Epithelial cell of alveolus of lung (primary cell): ENCODE data around the gene RHBDL1. TPM values are rescaled to one million over a fixed set of nuclear protein-coding genes. Genes with fewer than 3 reads are reported as not detected.

Experiments
- total RNA-seq: library from RNA; depleted of rRNA; stranded (reverse); fragments of >200 nt; gene quantifications from 2 replicates; pipeline ENCODE4 v1.2.1, GENCODE V29; 2015

The RHBDL1 gene
- total RNA-seq, 1 donor from 2014 or later, result 0.78 TPM

Other genes with a start within 250 kb of the RHBDL1 start
- gene CAPN15, start 148.0 kb upstream of the RHBDL1 start, total RNA-seq, result 37.4 and 47.7 TPM in 2 replicates
- gene PRR35, start 115.3 kb upstream of the RHBDL1 start, total RNA-seq, result not detected in 2 replicates
- 2.2 and 13.1 TPM in 2 replicates for gene NHLRC4, start 108.7 kb upstream of the RHBDL1 start, total RNA-seq
- gene PIGQ, start 105.7 kb upstream of the RHBDL1 start, total RNA-seq, result 38.7 and 40.2 TPM in 2 replicates
- 14.5 and 15.1 TPM in 2 replicates for gene RAB40C, start 85.6 kb upstream of the RHBDL1 start, total RNA-seq
- gene WFIKKN1, start 44.7 kb upstream of the RHBDL1 start, total RNA-seq, result 0.13 and 2.6 TPM in 2 replicates
- 169 and 173 TPM in 2 replicates for gene METTL26, start 39.4 kb upstream of the RHBDL1 start, total RNA-seq
- gene MCRIP2, start 33.8 kb upstream of the RHBDL1 start, total RNA-seq, result 10.8 and 20.2 TPM in 2 replicates
- gene WDR90, start 26.3 kb upstream of the RHBDL1 start, total RNA-seq, result 7.1 and 19.2 TPM in 2 replicates
- 41.0 and 52.7 TPM in 2 replicates for gene RHOT2, start 7.5 kb upstream of the RHBDL1 start, total RNA-seq
- 93.3 and 150 TPM in 2 replicates for gene STUB1, start 4.7 kb downstream of the RHBDL1 start, total RNA-seq
- 65.6 and 101 TPM in 2 replicates for gene JMJD8, start 8.7 kb downstream of the RHBDL1 start, total RNA-seq
- gene WDR24, start 14.7 kb downstream of the RHBDL1 start, total RNA-seq, result 9.4 and 21.4 TPM in 2 replicates
- gene FBXL16, start 30.1 kb downstream of the RHBDL1 start, total RNA-seq, result 0.08 and 0.91 TPM in 2 replicates
- 34.3 and 76.0 TPM in 2 replicates for gene METRN, start 39.4 kb downstream of the RHBDL1 start, total RNA-seq
- 41.8 TPM in 2 replicates for gene ANTKMT, start 45.5 kb downstream of the RHBDL1 start, total RNA-seq
- gene CCDC78, start 50.8 kb downstream of the RHBDL1 start, total RNA-seq, result 4.8 TPM in 1 of 2 replicates, not detected in the other
- 10.6 and 14.7 TPM in 2 replicates for gene HAGHL, start 51.4 kb downstream of the RHBDL1 start, total RNA-seq
- gene CIAO3, start 65.3 kb downstream of the RHBDL1 start, total RNA-seq, result 24.6 and 26.3 TPM in 2 replicates
- gene MSLN, start 85.1 kb downstream of the RHBDL1 start, total RNA-seq, result 0.13 TPM in 1 of 2 replicates, not detected in the other
- gene RPUSD1, start 112.7 kb downstream of the RHBDL1 start, total RNA-seq, result 26.4 and 30.3 TPM in 2 replicates
- 5.9 and 18.2 TPM in 2 replicates for gene CHTF18, start 112.9 kb downstream of the RHBDL1 start, total RNA-seq
- not detected in 2 replicates for gene GNG13, start 125.1 kb downstream of the RHBDL1 start, total RNA-seq